SIG-M5 treated with dmso at 0.1 percent for 504 hours (cell line): ENCODE measurements around the gene SSRP1.
"Not testable (repeated sequence)": the region's sequence is repeated elsewhere in the genome, so short reads cannot be mapped to it uniquely, and the experiment has no call there.

ENCODE experiments used
- DNase-seq: peaks from one replicate; lab custom pipeline; 2025; ENCODE audit not compliant: unreplicated experiment; lab: John Stamatoyannopoulos, UW

Gene SSRP1

DNA sequence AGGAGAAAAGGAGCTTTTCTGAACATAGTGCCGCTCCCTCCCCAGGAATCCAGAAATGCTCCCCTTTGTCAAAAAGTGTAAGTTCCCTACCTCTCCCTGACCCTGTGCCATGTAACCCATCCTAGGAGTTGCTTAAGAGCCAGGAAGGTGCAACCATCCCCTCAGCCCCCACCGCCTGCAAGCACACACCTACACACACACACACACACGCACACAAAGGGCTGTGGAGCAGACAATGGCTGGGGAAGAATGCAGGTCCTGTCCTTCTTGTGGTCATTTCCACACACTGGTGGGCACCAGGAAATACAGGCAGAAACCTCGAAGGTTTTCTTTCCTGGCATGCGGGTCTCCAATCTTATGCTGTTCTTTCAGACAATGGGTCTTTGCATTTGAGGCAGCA is 3.6 kb upstream of the SSRP1 start:
- no peak for DNase-seq

DNA sequence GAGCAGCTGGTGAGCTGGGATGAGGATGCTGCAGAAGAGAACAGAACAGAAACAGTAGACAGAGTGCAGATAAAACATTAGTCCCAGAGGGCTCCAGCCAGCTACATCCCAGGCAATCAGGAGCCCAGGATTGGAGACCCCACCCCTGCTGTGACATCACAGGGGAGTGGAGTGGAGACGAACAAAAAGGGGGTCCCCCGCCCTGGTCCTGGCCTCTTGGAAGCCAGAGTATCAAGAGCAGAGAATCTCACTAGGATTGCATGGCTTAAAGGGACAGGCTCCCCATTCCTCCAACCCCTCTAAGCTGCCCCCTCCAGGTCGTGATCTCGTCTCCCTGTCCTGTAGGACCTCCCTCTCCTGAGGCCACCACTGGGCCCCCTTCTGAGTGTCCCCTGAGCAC is 2.5 kb upstream of the SSRP1 start, which contains the start of gene P2RX3:
TSS of gene P2RX3 (plus strand) at position 211 of the 400 bp plus-strand sequence. CDS start 199 bp downstream, outside the sequence.
- no peak for DNase-seq

GRCh38 chr11:57336856-57337255 is 1.2 kb upstream of the SSRP1 start:
- not testable (repeated sequence) for DNase-seq

GRCh38 chr11:57336111-57336666 is 497 bp upstream of the SSRP1 start:
- DNase-seq = peak; percentile 50

DNA sequence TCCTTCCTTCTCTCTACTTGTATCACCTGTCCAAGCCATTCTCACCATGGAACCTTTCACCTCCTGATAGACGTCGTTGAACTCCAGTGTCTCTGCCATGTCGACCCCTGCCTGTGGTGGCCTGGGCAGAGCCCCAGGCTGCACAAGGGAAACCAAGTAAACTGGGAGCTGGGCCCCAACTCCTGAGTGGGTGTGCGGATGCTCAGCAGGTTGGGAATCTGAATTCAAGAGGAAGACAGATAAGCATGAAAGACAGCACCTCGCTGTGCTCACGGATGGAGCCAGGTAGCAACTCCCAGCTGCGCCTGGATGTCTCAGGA is 709 bp downstream of the SSRP1 start:
- DNase-seq = no peak

DNA sequence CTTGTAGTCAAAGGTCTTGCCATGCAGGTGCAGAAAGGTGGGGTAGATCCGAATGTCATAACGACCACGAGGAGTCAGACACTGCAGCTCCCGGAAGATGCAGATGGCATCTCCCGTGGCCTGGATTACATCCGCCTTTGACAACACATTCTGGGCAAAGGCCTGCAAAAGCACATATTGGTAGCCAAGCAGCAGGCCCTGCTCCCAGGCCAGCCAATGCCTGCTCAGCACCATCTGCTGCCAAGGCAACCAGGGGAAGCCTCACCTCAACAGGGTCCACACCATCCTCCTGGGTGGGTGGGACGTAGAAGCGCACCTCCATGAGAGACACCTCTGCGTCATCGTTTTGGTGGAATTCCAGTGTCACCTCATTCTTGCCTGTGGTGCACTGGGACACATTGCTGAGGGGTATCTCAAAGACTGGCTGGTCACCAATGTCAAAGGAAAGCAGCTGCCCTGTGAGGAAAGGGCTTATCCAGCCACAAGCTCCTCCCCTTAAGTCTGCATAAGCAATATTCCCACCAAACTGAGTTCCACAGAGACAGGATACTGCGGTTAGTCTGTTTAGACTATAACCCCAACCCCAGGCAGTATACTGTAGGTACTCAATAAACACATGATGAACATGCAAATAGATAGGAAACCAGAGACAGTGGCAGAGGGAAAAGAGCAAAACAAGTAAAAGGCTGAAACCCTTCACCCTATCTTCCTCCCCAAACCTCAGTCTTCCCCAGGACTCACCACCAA is 2.8 kb downstream of the SSRP1 start:
- no peak for DNase-seq

DNA sequence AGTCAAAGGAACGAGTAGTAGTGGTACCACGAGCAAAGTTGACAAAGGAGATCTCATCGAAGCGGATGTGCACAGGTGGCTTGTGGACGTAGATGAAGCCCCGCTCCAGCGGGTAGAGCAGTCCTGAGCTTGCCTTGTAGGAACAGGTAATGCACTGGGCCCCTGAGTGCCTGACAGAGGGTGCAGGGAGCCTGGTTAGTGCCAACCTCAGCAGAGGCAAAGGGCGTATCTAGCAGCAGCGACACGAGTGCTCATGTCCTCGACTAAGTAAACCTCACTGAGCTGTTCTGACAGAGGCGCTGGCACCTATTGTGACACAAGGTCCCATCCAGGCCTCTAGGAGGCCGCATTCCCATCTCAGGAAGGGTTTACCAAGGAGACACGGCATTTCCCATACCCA is 4.0 kb downstream of the SSRP1 start:
- no peak for DNase-seq

DNA sequence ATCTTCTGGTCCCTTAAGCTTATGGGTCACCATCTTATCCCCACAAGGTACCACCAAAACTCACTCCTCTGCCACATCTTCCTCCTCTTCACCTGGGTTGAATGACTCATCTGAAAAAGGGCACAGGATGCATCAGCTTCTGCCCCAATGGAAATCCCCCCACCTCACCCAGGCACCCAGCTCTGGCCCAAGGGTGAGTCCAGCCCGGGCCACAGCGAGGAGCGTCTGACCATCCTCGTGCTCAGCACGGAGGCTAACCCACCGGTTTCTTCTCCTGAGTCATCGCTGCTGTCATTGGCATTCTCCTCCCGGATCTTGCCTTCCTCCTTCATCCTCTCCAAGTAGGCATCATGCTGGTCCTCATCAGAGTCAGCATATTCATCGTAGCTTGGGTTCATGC is 5.7 kb downstream of the SSRP1 start:
- DNase-seq = no peak

DNA sequence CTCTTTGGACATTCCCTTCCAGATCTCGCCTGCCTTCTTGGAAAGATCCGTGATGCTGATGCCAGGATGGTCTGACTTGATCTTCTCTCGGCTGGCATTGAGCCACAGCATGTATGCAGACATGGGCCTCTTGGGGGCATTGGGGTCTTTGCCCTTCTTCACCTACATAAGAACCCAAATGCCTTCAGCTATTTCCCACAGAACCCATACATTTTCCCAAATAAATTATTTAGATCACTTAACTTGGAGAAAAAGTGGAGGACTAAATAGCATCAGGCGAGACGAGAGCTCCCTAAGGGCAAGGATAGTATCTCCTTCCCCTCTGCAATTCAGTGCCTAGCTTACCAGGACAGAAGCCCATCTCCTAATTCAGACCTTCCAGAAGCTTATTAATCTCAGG is 8.0 kb downstream of the SSRP1 start:
- no peak for DNase-seq

DNA sequence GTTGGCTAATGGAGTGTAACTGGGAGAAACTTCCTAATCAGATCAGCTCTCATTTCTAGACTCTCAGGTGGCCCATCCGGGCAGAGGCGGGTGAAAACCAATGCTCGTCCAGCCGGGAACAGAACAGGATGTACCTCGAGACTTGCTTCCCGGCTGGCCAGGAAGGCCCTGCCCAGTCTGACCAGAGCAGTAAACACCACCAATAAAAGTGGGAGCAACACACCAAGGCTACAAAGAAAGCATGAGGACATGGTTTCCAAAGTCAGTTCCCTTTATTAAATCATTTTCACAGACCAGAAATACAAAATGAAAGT is 10.0 kb downstream of the SSRP1 start:
- DNase-seq = no peak

- DNase-seq = peak; percentile 93
Observed at GRCh38 chr11:57324886-57325734, 10.6 kb downstream of the SSRP1 start, which contains the start of gene TNKS1BP1. TSS of gene TNKS1BP1 (minus strand) at chr11:57324952. CDS start at chr11:57321885, 3,067 bp downstream.

DNA sequence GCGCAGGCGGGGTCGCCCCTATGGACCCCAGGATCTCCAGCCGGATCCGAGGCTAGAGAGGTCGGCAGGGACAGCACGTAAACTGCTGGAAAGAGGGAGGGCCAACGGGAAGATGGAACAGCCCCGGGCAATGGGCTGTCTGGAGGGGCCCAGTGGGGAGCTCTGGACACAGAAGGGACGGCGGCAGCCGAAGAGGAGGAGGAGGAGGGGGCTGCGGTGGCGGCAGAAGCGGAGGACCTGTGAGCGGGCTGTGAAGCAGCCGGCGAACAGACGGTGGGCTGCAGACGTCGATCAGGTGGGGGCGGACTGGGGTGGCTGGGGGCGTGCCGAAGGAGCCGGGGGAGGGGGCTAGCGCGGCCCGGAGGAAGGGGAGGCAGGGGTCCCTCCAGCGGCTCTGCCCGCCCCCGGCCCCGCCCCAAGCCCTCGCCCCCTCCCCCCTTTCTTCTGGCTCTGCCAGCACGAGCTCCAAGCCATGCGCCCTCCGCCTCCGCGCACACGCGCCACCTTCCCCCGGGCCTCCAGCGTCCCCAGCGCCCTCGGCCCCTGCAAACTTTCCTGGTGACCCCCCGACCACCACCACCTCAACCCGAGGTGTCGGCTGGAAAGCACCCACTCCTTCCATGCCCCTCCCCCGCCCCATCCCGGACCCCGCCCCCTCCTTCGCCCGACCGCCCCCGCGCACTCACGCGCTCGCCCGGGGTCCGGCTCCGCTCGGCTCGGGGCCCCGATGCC is 11.4 kb downstream of the SSRP1 start:
- DNase-seq = no peak

- no peak for DNase-seq
Observed at GRCh38 chr11:57323855-57324153, 11.9 kb downstream of the SSRP1 start.

GRCh38 chr11:57323167-57323854 is 12.4 kb downstream of the SSRP1 start:
- no peak for DNase-seq

GRCh38 chr11:57322256-57323166 is 13.2 kb downstream of the SSRP1 start:
- peak; percentile 23 for DNase-seq

DNA sequence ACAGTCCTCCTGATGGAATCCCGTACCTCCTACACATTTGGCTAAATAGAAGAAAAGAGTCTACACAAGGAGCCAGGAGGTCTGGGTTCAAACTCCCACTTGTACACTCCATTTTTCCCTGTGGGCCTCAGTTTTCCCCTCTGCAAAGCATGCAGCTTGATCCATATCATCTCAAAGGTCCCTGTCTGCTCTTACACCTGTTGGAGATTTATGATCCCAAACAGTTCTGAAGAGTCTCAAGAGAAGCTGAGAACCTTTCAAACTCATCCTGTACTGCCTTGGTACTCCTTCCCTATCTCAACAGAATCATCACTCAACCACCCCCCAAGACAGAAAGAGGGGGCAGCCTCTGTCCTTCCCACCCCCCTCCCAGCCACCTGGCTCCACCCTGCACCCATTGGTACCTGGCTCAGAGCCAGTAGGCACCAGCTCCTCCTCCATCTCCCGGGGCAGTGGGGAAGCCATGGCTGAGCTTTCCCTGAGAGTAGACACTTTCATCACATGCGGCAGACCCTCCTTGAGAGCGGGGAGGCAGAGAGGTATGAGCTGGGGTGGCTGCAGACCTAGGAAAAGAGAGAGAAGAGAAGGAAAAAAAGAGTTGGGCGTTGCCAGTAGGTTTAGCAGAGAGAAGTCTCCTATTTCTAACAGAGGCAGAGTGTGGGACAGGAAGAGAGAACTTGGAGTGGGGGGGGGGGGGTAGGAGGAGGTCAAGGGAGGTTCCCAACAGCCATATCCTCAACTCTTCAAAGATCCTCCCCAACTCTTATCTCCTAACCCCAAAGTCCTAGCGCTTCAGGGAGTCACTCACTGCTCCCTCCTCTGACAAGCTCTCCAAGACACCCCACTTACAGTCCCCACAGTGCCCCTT is 14.1 kb downstream of the SSRP1 start:
- no peak for DNase-seq

DNA sequence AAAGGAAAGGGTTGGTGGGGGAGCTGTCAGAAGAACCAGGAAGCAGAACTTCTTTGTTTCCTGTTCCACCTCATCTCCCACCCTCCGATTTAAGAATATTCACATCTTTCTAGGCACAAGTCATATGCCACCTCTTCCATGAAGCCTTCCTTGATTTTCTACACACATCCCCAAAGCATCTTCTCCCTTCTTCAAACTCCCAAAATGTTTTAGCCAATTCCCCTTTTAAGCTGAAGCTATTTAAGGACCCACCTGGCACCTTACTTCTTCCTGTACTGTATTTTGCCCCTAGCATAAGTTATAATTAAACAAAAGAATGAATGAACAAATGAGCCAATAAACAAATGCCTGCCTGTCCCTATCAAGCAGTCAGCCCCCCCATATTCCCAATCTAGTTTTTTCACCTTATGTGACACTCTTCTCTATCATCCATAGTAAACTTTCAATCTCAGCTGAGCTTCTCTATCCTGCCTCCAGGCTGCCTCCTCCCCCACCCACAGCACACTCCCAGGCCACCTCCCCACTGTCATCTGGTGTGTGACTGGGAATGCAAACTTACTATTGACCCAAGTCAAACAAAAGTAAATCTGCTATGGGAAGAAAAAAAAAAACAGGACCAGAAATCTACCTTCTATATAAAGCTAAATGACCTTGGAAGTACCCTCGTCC is 14.8 kb downstream of the SSRP1 start:
- DNase-seq = no peak

GRCh38 chr11:57320067-57320718 is 15.5 kb downstream of the SSRP1 start:
- DNase-seq = no peak
